Measurements from ENCODE around the gene PDIK1L.

Gene PDIK1L

DNA sequence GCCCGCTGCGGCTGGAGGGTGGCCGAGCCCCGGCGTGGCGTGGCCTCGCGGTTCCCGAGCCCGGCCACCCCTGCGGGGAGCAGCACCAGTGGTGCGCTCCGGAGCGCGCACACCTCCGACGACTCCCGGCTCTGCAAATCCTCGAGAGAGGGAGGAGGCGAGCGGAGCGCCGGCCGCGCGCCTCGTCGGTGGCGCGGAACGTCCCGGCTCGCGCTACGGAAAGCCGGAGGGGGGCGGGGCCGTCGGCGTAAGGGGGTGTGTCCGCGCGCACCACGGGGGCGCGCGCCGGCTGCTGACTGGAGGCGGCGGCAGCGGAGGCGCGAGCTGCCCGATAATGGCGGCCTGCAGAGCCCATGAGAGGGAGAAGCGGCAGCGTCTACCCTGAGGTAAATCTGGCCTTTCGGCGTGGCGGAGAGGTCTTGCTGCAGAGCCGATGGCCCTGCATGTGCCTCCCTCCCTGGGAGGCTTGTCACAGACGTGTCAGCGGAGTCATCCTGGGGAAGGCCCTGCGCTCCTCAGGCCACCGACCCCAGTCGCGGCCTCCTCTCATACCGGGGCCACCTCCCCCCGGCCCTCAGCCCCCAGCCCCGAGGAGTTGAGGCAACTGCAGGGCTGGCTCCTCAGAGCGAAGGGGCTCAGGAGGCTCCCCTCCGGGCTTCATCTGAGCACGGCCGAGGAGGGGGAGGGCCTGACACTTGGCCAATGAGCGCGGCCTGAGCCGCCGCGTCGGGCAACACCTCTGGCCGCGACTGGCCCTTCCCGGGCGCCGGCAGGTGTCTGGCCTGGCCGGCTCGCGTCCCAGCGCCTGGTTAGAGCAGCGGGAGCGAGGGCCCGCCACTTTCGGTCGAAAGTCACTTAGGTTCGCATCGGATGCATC lies at the start of gene PDIK1L (continued):
- TF ChIP-seq, protein P1, sequence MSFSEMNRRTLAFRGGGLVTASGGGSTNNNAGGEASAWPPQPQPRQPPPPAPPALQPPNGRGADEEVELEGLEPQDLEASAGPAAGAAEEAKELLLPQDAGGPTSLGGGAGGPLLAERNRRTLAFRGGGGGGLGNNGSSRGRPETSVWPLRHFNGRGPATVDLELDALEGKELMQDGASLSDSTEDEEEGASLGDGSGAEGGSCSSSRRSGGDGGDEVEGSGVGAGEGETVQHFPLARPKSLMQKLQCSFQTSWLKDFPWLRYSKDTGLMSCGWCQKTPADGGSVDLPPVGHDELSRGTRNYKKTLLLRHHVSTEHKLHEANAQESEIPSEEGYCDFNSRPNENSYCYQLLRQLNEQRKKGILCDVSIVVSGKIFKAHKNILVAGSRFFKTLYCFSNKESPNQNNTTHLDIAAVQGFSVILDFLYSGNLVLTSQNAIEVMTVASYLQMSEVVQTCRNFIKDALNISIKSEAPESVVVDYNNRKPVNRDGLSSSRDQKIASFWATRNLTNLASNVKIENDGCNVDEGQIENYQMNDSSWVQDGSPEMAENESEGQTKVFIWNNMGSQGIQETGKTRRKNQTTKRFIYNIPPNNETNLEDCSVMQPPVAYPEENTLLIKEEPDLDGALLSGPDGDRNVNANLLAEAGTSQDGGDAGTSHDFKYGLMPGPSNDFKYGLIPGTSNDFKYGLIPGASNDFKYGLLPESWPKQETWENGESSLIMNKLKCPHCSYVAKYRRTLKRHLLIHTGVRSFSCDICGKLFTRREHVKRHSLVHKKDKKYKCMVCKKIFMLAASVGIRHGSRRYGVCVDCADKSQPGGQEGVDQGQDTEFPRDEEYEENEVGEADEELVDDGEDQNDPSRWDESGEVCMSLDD (tag by site-specific recombination; IDR thresholded peaks at IDR 0.05): 0 out of 2 replicates have a peak, but pooled peaks have one; percentile 48
- TF ChIP-seq SCRT2 (tag by site-specific recombination; IDR thresholded peaks at IDR 0.05) (peak; percentile 75; the same call in 1 of the 2 replicates), ZNF302 (tag by site-specific recombination; IDR thresholded peaks at IDR 0.05; ENCODE audit: low read depth) (no peak), ZNF791 (tag by site-specific recombination; IDR thresholded peaks at IDR 0.05) (no peak), YY1 (tag by site-specific recombination; IDR thresholded peaks at IDR 0.05) (peak; percentile 94), ZNF121 (tag by site-specific recombination; IDR thresholded peaks at IDR 0.05) (no peak), PRDM10 (tag by site-specific recombination; IDR thresholded peaks at IDR 0.05) (peak; percentile 67; the same call in 1 of the 2 replicates), ZNF2 (tag by site-specific recombination; IDR thresholded peaks at IDR 0.05) (peak; percentile 62; the same call in 1 of the 2 replicates), ZNF423 (tag by site-specific recombination; IDR thresholded peaks at IDR 0.05) (no peak), ZXDB (tag by site-specific recombination; IDR thresholded peaks at IDR 0.05) (peak; percentile 85), BCL11B (tag by site-specific recombination; IDR thresholded peaks at IDR 0.05; ENCODE audit: low read depth) (0 out of 2 replicates have a peak, but pooled peaks have one; percentile 59), ZBTB7A (tag by site-specific recombination; IDR thresholded peaks at IDR 0.05; ENCODE audit: low read depth) (peak; percentile 88; the same call in 1 of the 2 replicates), MZF1 (tag by site-specific recombination; IDR thresholded peaks at IDR 0.05; ENCODE audit: borderline replicate concordance) (no peak), ZNF623 (tag by site-specific recombination; IDR thresholded peaks at IDR 0.05) (no peak), IKZF3 (tag by site-specific recombination; IDR thresholded peaks at IDR 0.05) (no peak), GLIS2 (tag by site-specific recombination; IDR thresholded peaks at IDR 0.05) (peak; percentile 82), PBX3 (CRISPR knock-in tag; IDR thresholded peaks at IDR 0.05) (0 out of 2 replicates have a peak, but pooled peaks have one; percentile 1)
- TF ChIP-seq, protein P2, sequence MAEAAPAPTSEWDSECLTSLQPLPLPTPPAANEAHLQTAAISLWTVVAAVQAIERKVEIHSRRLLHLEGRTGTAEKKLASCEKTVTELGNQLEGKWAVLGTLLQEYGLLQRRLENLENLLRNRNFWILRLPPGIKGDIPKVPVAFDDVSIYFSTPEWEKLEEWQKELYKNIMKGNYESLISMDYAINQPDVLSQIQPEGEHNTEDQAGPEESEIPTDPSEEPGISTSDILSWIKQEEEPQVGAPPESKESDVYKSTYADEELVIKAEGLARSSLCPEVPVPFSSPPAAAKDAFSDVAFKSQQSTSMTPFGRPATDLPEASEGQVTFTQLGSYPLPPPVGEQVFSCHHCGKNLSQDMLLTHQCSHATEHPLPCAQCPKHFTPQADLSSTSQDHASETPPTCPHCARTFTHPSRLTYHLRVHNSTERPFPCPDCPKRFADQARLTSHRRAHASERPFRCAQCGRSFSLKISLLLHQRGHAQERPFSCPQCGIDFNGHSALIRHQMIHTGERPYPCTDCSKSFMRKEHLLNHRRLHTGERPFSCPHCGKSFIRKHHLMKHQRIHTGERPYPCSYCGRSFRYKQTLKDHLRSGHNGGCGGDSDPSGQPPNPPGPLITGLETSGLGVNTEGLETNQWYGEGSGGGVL (tag by site-specific recombination; IDR thresholded peaks at IDR 0.05): peak; percentile 20
- TF ChIP-seq, protein P3, sequence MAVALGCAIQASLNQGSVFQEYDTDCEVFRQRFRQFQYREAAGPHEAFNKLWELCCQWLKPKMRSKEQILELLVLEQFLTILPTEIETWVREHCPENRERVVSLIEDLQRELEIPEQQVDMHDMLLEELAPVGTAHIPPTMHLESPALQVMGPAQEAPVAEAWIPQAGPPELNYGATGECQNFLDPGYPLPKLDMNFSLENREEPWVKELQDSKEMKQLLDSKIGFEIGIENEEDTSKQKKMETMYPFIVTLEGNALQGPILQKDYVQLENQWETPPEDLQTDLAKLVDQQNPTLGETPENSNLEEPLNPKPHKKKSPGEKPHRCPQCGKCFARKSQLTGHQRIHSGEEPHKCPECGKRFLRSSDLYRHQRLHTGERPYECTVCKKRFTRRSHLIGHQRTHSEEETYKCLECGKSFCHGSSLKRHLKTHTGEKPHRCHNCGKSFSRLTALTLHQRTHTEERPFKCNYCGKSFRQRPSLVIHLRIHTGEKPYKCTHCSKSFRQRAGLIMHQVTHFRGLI (tag by site-specific recombination; IDR thresholded peaks at IDR 0.05): no peak
- TF ChIP-seq, protein P4, sequence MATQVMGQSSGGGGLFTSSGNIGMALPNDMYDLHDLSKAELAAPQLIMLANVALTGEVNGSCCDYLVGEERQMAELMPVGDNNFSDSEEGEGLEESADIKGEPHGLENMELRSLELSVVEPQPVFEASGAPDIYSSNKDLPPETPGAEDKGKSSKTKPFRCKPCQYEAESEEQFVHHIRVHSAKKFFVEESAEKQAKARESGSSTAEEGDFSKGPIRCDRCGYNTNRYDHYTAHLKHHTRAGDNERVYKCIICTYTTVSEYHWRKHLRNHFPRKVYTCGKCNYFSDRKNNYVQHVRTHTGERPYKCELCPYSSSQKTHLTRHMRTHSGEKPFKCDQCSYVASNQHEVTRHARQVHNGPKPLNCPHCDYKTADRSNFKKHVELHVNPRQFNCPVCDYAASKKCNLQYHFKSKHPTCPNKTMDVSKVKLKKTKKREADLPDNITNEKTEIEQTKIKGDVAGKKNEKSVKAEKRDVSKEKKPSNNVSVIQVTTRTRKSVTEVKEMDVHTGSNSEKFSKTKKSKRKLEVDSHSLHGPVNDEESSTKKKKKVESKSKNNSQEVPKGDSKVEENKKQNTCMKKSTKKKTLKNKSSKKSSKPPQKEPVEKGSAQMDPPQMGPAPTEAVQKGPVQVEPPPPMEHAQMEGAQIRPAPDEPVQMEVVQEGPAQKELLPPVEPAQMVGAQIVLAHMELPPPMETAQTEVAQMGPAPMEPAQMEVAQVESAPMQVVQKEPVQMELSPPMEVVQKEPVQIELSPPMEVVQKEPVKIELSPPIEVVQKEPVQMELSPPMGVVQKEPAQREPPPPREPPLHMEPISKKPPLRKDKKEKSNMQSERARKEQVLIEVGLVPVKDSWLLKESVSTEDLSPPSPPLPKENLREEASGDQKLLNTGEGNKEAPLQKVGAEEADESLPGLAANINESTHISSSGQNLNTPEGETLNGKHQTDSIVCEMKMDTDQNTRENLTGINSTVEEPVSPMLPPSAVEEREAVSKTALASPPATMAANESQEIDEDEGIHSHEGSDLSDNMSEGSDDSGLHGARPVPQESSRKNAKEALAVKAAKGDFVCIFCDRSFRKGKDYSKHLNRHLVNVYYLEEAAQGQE (tag by site-specific recombination; IDR thresholded peaks at IDR 0.05): peak; percentile 37; the same call in 1 of the 2 replicates
- TF ChIP-seq, protein P5, sequence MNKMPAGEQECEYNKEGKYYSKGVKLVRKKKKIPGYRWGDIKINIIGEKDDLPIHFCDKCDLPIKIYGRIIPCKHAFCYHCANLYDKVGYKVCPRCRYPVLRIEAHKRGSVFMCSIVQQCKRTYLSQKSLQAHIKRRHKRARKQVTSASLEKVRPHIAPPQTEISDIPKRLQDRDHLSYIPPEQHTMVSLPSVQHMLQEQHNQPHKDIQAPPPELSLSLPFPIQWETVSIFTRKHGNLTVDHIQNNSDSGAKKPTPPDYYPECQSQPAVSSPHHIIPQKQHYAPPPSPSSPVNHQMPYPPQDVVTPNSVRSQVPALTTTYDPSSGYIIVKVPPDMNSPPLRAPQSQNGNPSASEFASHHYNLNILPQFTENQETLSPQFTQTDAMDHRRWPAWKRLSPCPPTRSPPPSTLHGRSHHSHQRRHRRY (tag by site-specific recombination; IDR thresholded peaks at IDR 0.05): peak; percentile 74; the same call in 1 of the 2 replicates

Data from HEK293 (cell line).